ENCODE measurements around the gene DCX.

DCX gene

DNA sequence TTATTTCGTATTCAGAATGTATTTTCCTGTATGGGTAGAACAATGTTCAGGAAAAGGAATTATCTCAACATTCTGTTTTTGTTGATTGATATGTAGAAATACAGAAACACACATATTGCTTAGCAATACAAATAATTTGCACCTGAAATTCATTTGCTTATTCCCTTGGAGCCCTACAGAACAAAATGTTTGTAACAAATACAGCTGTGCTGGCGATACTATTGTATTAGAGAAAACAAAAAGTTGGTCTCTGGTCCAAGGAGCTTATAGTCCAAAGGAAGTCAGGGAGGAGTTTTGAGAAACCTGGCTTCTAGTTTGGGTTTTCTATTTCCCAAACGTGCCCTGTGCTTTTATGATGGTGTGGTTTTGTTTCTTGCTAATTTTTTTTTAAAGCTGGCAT is 104.0 kb downstream of the DCX start:
- no peak for DNase-seq (ENCODE audit: low read depth)

- no peak for DNase-seq (ENCODE audit: low read depth)
Measured at GRCh38 chrX:111302284-111302683, 109.7 kb downstream of the DCX start.

DNA sequence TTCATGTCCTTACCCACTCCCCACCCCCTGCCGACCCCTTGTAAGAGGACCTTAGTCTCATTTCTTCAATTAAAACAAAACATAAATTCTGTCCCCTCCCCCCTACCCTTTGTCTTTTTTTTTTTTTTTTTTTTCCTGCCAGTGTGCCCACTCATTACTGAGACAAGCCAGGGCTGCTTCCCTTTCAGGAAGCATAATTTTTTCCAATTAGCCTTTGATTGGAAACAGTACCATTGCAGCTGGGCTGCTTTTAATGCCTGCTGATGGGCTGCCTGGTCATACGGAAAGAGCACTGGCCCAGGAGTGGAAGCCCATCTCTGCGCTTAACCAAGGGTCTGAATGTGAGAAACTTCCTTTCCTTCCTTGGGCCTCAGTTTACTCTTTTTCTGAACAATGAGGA is 123.2 kb downstream of the DCX start:
- DNase-seq (ENCODE audit: low read depth), result no peak

GRCh38 chrX:111284631-111285293 is 127.2 kb downstream of the DCX start:
- no peak for DNase-seq (ENCODE audit: low read depth)

- no peak for DNase-seq (ENCODE audit: low read depth)
Measured at GRCh38 chrX:111283446-111283845, 128.5 kb downstream of the DCX start.

- DNase-seq (ENCODE audit: low read depth), result no peak
Measured at GRCh38 chrX:111282991-111283390, 129.0 kb downstream of the DCX start.

DNA sequence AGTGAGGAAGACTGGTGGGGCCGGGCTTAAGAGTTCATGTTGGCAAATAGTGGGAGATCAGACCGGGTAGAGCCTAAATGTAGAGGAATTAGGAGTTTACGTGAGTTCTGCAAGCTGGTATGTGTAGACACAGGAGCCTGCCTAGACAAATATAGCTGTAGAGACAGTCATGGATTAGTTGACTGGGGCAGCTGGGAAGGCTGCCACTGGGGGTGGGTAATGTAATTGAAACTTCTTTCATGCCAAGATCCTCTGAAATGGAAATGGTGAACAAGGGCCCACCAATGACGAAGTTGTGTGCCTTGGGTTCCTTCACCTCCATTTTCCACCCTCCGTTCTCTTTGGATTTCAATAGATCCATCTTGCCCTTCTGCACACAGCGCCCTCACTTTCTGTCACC is 129.9 kb downstream of the DCX start:
- no peak for DNase-seq (ENCODE audit: low read depth)

DNA sequence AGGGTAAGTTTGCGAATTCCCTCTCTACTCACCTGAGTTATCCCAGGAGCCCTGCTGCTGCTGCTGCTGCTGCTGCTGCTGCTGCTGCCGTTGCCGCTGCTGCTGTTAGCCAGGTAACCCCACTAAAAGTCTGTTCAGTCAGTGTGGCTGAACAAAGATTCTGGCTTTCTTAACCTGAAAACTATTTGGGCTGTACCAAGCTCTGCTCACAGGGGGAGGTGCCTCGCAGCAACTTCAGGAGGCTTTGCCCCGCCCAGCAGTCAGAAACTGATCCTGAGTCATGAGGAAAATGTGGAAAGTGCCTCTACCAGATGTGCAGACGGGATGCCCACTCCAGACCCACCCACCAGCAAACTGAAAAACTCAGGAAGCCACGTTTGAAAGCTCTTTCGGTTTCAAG is 141.7 kb downstream of the DCX start, which contains the start of gene CAPN6:
TSS of gene CAPN6 (minus strand) at position 145 of the 400 bp plus-strand sequence. CDS start 6,547 bp downstream, outside the sequence.
- DNase-seq (ENCODE audit: low read depth), result no peak

DNA sequence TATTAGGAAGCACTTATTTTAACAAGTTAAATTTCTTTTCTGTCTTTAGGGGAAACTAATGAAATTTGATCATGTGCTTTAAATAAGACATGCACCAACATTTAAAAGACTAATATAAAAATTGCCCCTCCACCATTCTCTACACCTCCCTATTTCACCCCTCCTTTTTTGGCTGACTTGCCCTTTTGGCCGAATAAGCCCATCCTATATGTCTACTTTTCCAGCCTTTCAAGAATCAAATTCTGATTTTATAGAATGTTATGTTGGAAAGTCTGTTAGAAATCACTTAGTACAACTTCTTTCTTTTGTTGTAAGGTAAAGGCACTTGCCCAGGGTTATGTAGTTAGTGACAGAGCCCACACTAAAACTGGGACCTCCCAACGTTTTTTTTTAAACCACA is 143.5 kb downstream of the DCX start:
- no peak for DNase-seq (ENCODE audit: low read depth)

GRCh38 chrX:111265486-111265885 is 146.5 kb downstream of the DCX start:
- no peak for DNase-seq (ENCODE audit: low read depth)

GRCh38 chrX:111264385-111264784 is 147.6 kb downstream of the DCX start:
- no peak for DNase-seq (ENCODE audit: low read depth)

- DNase-seq (ENCODE audit: low read depth), result no peak
Measured at GRCh38 chrX:111262086-111262485, 149.9 kb downstream of the DCX start.

DNA sequence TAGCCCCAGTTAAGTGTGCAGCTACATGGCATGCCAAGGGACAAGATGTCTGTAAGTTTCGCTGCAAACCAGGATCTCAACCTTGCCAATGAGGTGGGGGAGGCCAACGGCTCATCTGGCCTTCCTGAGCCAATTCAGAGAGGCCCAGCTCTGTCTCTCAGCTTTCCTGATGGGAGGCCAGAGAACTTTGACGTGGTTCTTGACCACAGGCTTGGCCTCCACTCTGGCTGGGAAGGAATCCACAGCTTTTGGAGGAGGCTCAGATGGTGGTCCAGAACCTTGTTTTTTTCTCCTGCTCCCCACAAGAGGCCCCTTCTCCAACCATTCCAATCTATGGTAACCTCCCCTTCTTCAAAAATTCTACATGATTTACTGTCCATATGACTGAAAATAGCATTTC is 151.5 kb downstream of the DCX start:
- DNase-seq (ENCODE audit: low read depth), result no peak

DNA sequence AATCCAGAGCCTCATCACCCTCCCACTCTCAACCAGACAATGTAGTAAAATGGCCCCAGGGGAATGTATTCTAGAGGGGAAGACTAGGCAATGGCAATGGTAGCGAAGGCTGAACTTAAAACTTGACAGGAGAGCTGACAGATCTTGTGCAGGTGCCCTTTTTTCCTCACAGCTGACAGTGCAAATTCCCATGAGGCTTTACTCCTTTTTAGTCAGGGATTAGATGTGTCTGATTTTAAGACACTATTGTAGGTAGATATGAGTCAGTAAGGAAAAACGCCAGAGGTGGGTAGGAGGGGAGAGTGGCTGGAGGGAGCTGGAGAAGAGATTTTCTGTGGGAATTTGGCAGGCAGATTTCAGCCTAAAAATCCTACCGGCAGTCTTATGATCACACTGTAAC is 152.4 kb downstream of the DCX start:
- DNase-seq (ENCODE audit: low read depth), result no peak

- DNase-seq (ENCODE audit: low read depth), result no peak
Measured at GRCh38 chrX:111257733-111258132, 154.3 kb downstream of the DCX start.

- no peak for DNase-seq (ENCODE audit: low read depth)
Measured at GRCh38 chrX:111254896-111255693, 156.9 kb downstream of the DCX start.

DNA sequence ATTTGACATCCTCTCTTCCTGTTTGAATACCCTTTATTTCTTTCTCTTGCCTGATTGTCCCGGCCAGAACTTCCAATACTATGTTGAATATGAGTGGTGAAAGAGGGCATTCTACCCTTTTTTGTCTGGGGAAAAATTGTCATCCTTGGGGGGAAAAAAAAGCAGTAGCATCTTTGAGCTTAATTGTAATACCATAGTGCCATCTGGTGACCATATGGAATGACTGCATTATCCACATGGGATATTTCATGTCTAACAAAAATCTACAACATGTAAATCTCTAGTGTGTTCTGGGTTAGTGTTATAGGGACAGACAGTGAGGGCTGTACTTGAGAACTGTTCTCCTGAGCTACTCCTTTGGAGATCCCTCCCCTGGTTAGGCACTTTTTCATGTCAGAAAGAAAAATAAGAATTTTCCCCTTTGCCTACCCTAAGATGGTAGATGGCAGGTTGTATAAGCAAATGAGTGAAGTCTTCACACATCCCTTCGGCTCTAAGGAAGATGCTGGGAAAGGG is 167.7 kb downstream of the DCX start:
- DNase-seq (ENCODE audit: low read depth), result no peak

All from stimulated activated CD8-positive, alpha-beta memory T cell treated with anti-CD3 and anti-CD28 coated beads, Interleukin-12 subunit alpha, Interleukin-12 subunit beta, amount 100 ng/mL, for 4 hours (primary cell).